Cardiac septum (tissue), 1 donor: Measurements from ENCODE around the gene BAZ2B. TPM values are rescaled to one million over a fixed set of nuclear protein-coding genes. Genes with fewer than 3 reads are reported as not detected.

Experiments
- DNase-seq: peaks from one replicate; pipeline ENCODE4 v3.0.0-alpha.2; 2020; ENCODE audit warnings: low spot score
- intact Hi-C: fragments of 100-400 bp; cut with DNase I; formaldehyde crosslinking; loops from one replicate; pipeline ENCODE4 v1.14.0; 2022
- total RNA-seq: library from RNA; stranded (reverse); fragmentation: NEBNext Ultra II Directional; extraction: Animal tissue kit (Norgen Biotek cat#: 25700); gene quantifications from one replicate; pipeline ENCODE4 v1.2.1, GENCODE V29; 2021
- donor health status: DM: no; HTN: no; CAD: no.

Gene BAZ2B
- total RNA-seq, 1 donor from 2014 or later: 51.8 TPM

- intact Hi-C loops: no loop called here
- DNase-seq: peak; percentile 100
These were observed 329.5 kb downstream of the BAZ2B start for GRCh38 chr2:159286709-159287441.

GRCh38 chr2:159285929-159286708 is 330.2 kb downstream of the BAZ2B start, which contains the start of gene WDSUB1:
Gene WDSUB1 (minus strand): TSS chr2:159286703. CDS start chr2:159283069, 3,634 bp downstream.
- peak; percentile 83 for DNase-seq
- intact Hi-C loops: no loop called here

GRCh38 chr2:159285433-159285832 is 330.9 kb downstream of the BAZ2B start:
- DNase-seq: no peak
- intact Hi-C loops: no loop called here

- intact Hi-C loops: no loop called here
- no peak for DNase-seq
These were observed 332.8 kb downstream of the BAZ2B start for GRCh38 chr2:159283529-159283928.

GRCh38 chr2:159281002-159281401 is 335.3 kb downstream of the BAZ2B start:
- intact Hi-C loops: no loop called here
- DNase-seq: no peak

GRCh38 chr2:159279700-159280099 is 336.6 kb downstream of the BAZ2B start:
- no peak for DNase-seq
- intact Hi-C loops: no loop called here

- no peak for DNase-seq
- intact Hi-C loops: no loop called here
These were observed 341.2 kb downstream of the BAZ2B start for GRCh38 chr2:159275111-159275510.

GRCh38 chr2:159272156-159272555 is 344.2 kb downstream of the BAZ2B start:
- no peak for DNase-seq
- intact Hi-C loops: no loop called here

- no peak for DNase-seq
- intact Hi-C loops: no loop called here
These were observed 345.5 kb downstream of the BAZ2B start for GRCh38 chr2:159270744-159271379.

Other genes with a start within 250 kb of the BAZ2B start
- gene MARCHF7, start 96.0 kb upstream of the BAZ2B start, total RNA-seq: 86.5 TPM
- 10.8 TPM for gene CD302, start 181.7 kb upstream of the BAZ2B start, total RNA-seq